K562 (cell line): ENCODE results near the gene ZNF333. TPM values are rescaled to one million over a fixed set of nuclear protein-coding genes. Genes with fewer than 3 reads are reported as not detected.
A peak's percentile ranks its signal among the peaks of the same experiment; 100 is the strongest.

ENCODE experiments used
- ELF2 ChIP-seq: fragments of 250-450 bp; sonication (Bioruptor Pico); IDR thresholded peaks from 2 replicates; pipeline ENCODE4 v1.5.0; 2021; ENCODE audit warnings: mild to moderate bottlenecking
- ERF ChIP-seq: fragments of 450-650 bp; formaldehyde crosslinking; IDR thresholded peaks from 2 replicates; pipeline ENCODE4 v1.4.0; 2020; ENCODE audit warnings: mild to moderate bottlenecking, mixed read lengths
- POLR2B ChIP-seq: fragments of 450-650 bp; IDR thresholded peaks from 2 replicates; pipeline ENCODE4 v1.6.1; 2018; ENCODE audit warnings: low read depth; ENCODE audit not compliant: partially characterized antibody
- TBL1XR1 ChIP-seq, 2 experiments: IDR thresholded peaks; 2 replicates each; pipeline ENCODE4 v1.6.1; 2012; ENCODE audit warnings: improper control_type of control experiment in 2 of 2, low read length in 2 of 2, mild to moderate bottlenecking in 1 of 2
- YY1 ChIP-seq, 3 experiments: IDR thresholded peaks; 2 replicates each; pipeline ENCODE4 v1.6.1; 2011; ENCODE audit warnings: low read length in 2 of 3, mild to moderate bottlenecking in 2 of 3, moderate library complexity in 2 of 3, borderline replicate concordance in 1 of 3, control low read depth in 1 of 3, low read depth in 1 of 3; ENCODE audit not compliant: insufficient read depth in 3 of 3, insufficient replicate concordance in 2 of 3, control insufficient read depth in 1 of 3, insufficient read length in 1 of 3; ENCODE audit errors: extremely low read depth in 1 of 3
- polyA plus RNA-seq, 8 experiments: library from polyadenylated mRNA; depleted of rRNA in 4 of 8; stranded (reverse) in 5 of 8; unstranded in 3 of 8; fragments of >200 nt; fragmentation: Nextera tagmentation in 2 of 8; fragmentation: Illumina TruSeq in 1 of 8; extraction: Ambion mirVana in 2 of 8; extraction: Trizol in 1 of 8; gene quantifications; 2 replicates each; pipeline versions ENCODE4 v1.2.1 to v1.2.3, GENCODE V29; 2011 to 2014; ENCODE audit warnings: inconsistent platforms in 1 of 8, missing spikeins in 1 of 8
- total RNA-seq, 7 experiments: library from RNA; depleted of rRNA in 6 of 7; stranded (reverse); fragments of >200 nt in 6 of 7; fragmentation: Illumina TruSeq in 2 of 7; extraction: Trizol in 2 of 7; gene quantifications; 2 replicates each; pipeline versions ENCODE4 v1.2.1 to v1.2.3, GENCODE V29; 2011 to 2021; ENCODE audit warnings: low replicate concordance in 1 of 7
- TF ChIP-seq, protein P1 (sequence below): fragments of 450-650 bp; IDR thresholded peaks from 2 replicates; pipeline ENCODE4 v1.7.1; 2018; ENCODE audit warnings: mild to moderate bottlenecking, low read depth; ENCODE audit not compliant: partially characterized antibody
- TF ChIP-seq, protein P2 (sequence below), 2 experiments: IDR thresholded peaks; 2 replicates each; pipeline ENCODE4 v1.6.1; 2011; ENCODE audit warnings: borderline replicate concordance in 1 of 2, control low read depth in 1 of 2, low read depth in 1 of 2, low read length in 1 of 2, mild to moderate bottlenecking in 1 of 2, mixed read lengths in 1 of 2, moderate library complexity in 1 of 2; ENCODE audit not compliant: insufficient read depth in 1 of 2, insufficient read length in 1 of 2, poor library complexity in 1 of 2, severe bottlenecking in 1 of 2; ENCODE audit errors: extremely low read depth in 1 of 2

The ZNF333 gene
- total and polyA plus RNA-seq, 9 of the 15 experiments (the other 6 are each of a cell fraction or from before 2014, with no cell fraction given): 2.8 to 10.3 (median 6.3) TPM

DNA sequence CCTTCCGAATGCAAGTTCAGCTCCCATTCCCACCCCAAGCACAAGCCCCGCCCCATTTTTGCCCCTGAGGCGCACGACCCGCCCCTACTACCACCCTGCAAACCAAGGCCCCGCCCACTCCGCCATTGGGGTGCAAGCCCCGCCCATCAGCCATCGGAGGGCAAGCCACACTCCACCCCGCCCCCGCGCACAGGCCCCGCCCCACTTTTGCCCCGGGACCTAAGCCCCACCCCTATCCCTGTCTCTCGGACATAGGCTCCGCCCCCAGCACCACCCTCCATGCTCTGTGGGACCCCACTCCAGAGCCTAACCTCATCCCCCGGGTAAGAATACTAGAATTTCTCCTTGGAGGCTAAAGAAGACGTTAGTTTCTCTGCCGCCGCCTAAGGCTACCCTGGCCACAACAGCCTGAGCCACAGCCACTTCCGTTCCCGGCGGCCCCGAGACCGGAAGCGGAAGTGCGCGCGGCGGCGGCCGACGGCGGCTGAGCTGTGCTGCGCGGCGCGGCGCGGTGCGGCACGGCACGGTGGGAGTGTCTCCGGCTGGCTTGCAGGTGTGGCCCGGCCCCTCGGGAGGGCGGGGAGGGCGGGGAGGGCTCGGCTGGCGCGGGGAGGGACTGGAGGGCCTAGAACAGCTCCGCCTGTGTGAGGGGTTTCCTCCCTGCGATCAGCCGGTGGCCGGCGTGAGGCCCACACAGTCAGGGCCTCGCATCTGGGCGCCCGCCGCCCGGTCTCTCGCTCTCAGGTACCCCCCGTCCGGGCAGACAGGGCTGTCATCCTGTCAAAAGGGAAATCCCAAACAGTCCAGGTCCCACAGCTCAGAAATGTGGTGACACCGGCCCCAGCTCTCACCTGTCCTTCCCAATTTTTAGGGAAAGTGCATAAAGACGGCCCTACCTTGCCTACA, at the start of gene ZNF333 (continued):
- TF ChIP-seq, protein P1, sequence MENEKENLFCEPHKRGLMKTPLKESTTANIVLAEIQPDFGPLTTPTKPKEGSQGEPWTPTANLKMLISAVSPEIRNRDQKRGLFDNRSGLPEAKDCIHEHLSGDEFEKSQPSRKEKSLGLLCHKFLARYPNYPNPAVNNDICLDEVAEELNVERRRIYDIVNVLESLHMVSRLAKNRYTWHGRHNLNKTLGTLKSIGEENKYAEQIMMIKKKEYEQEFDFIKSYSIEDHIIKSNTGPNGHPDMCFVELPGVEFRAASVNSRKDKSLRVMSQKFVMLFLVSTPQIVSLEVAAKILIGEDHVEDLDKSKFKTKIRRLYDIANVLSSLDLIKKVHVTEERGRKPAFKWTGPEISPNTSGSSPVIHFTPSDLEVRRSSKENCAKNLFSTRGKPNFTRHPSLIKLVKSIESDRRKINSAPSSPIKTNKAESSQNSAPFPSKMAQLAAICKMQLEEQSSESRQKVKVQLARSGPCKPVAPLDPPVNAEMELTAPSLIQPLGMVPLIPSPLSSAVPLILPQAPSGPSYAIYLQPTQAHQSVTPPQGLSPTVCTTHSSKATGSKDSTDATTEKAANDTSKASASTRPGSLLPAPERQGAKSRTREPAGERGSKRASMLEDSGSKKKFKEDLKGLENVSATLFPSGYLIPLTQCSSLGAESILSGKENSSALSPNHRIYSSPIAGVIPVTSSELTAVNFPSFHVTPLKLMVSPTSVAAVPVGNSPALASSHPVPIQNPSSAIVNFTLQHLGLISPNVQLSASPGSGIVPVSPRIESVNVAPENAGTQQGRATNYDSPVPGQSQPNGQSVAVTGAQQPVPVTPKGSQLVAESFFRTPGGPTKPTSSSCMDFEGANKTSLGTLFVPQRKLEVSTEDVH: peak; percentile 89
- TF ChIP-seq POLR2B: peak; percentile 89
- TF ChIP-seq YY1 (IDR thresholded peaks at IDR 0.05; ENCODE audit: borderline replicate concordance in 1 of 3, control insufficient read depth in 1 of 3, extremely low read depth in 1 of 3, insufficient read depth in 3 of 3, insufficient read length in 1 of 3, insufficient replicate concordance in 2 of 3, low read depth in 1 of 3, low read length in 2 of 3): peak; percentile 13 to 87 (median 79)
- TF ChIP-seq TBL1XR1 (IDR thresholded peaks at IDR 0.05; ENCODE audit: low read length in 2 of 2): 0 out of 4 replicates have a peak, but pooled peaks of 1 of the 2 experiments have one; percentile 8
- TF ChIP-seq, protein P2, sequence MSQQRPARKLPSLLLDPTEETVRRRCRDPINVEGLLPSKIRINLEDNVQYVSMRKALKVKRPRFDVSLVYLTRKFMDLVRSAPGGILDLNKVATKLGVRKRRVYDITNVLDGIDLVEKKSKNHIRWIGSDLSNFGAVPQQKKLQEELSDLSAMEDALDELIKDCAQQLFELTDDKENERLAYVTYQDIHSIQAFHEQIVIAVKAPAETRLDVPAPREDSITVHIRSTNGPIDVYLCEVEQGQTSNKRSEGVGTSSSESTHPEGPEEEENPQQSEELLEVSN (IDR thresholded peaks at IDR 0.05; ENCODE audit: borderline replicate concordance in 1 of 2, extremely low read depth in 1 of 2, insufficient read depth in 1 of 2, insufficient read length in 1 of 2, low read depth in 1 of 2, low read length in 1 of 2, poor library complexity in 1 of 2, severe bottlenecking in 1 of 2): peak in 1 of 2 experiments; percentile 72
- TF ChIP-seq ELF2: peak; percentile 94
- peak; percentile 79 for TF ChIP-seq ERF (CRISPR knock-in tag)
